ENCODE data around the gene TM9SF2.
A peak's percentile ranks its signal among the peaks of the same experiment; 100 is the strongest.

Gene TM9SF2

DNA sequence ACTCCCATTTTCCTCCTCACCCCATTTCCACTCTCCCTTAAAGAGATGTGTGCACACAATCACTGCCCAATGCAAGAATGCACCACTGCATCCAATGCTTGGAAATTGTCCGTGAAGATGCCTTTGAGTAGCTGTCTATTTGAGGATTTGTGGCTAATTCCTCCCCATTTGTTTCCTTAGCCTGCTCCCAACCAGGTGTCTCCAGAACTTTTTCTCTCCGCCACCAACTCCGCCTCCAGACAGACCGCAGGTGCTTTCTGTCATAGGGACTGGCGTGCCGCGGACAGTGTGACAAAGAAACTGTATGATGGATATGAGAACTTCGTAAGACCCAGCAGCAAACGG lies 461 bp upstream of the TM9SF2 start:
- TF ChIP-seq, protein P1, sequence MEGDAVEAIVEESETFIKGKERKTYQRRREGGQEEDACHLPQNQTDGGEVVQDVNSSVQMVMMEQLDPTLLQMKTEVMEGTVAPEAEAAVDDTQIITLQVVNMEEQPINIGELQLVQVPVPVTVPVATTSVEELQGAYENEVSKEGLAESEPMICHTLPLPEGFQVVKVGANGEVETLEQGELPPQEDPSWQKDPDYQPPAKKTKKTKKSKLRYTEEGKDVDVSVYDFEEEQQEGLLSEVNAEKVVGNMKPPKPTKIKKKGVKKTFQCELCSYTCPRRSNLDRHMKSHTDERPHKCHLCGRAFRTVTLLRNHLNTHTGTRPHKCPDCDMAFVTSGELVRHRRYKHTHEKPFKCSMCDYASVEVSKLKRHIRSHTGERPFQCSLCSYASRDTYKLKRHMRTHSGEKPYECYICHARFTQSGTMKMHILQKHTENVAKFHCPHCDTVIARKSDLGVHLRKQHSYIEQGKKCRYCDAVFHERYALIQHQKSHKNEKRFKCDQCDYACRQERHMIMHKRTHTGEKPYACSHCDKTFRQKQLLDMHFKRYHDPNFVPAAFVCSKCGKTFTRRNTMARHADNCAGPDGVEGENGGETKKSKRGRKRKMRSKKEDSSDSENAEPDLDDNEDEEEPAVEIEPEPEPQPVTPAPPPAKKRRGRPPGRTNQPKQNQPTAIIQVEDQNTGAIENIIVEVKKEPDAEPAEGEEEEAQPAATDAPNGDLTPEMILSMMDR (IDR thresholded peaks at IDR 0.05; ENCODE audit: insufficient read depth, low read length), result no peak
- TF ChIP-seq SPI1 (IDR thresholded peaks at IDR 0.05; ENCODE audit: borderline replicate concordance, low read depth) (no peak), POLR2AphosphoS5 (IDR thresholded peaks at IDR 0.05; ENCODE audit: low read depth) (no peak), GABPA (IDR thresholded peaks at IDR 0.05; ENCODE audit: low read depth) (no peak)
- TF ChIP-seq, protein P2, sequence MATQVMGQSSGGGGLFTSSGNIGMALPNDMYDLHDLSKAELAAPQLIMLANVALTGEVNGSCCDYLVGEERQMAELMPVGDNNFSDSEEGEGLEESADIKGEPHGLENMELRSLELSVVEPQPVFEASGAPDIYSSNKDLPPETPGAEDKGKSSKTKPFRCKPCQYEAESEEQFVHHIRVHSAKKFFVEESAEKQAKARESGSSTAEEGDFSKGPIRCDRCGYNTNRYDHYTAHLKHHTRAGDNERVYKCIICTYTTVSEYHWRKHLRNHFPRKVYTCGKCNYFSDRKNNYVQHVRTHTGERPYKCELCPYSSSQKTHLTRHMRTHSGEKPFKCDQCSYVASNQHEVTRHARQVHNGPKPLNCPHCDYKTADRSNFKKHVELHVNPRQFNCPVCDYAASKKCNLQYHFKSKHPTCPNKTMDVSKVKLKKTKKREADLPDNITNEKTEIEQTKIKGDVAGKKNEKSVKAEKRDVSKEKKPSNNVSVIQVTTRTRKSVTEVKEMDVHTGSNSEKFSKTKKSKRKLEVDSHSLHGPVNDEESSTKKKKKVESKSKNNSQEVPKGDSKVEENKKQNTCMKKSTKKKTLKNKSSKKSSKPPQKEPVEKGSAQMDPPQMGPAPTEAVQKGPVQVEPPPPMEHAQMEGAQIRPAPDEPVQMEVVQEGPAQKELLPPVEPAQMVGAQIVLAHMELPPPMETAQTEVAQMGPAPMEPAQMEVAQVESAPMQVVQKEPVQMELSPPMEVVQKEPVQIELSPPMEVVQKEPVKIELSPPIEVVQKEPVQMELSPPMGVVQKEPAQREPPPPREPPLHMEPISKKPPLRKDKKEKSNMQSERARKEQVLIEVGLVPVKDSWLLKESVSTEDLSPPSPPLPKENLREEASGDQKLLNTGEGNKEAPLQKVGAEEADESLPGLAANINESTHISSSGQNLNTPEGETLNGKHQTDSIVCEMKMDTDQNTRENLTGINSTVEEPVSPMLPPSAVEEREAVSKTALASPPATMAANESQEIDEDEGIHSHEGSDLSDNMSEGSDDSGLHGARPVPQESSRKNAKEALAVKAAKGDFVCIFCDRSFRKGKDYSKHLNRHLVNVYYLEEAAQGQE (IDR thresholded peaks at IDR 0.05; ENCODE audit: insufficient replicate concordance, low read depth), result no peak
- DNase-seq (ENCODE audit: low read depth in 1 of 2, low spot score in 1 of 2), result no peak
- peak overlapping the region; percentile 93 for H3K27ac ChIP-seq (replicated peaks)
- H3K27me3 ChIP-seq (ENCODE audit: insufficient read depth, poor library complexity, severe bottlenecking), result no peaks in the 10 kb centered on the region
- peak overlapping the region; percentile 96 for H3K4me3 ChIP-seq (replicated peaks; ENCODE audit: insufficient read depth, low read length)

DNA sequence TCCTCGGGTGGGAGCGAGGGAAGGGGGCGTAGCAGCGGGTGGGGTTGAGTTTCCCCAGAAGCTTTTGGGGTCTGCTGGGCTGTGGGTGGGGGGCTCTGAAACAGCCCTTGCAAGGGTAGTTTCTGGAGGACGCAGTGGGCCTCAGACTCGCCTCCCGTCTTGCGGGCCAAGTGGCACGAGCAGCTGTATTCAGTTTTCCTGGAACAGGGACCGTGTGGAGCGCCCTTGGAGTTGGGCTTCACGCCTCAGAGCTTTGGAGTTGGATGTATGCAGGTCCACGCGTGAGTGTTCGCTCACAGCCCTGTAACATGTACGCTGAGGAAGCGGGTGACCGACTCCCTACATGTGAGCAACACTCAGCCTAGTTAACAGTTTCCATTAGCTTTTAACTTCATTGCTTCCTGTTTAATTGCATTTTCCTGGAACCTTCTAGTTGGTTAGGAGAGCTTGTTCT lies 603 bp downstream of the TM9SF2 start:
- Histone ChIP-seq H3K4me3 (replicated peaks; ENCODE audit: insufficient read depth, low read length) (peak overlapping the region; percentile 96), H3K27me3 (ENCODE audit: insufficient read depth, poor library complexity, severe bottlenecking) (no peaks in the 10 kb centered on the region), H3K27ac (replicated peaks) (peak overlapping the region; percentile 93)
- DNase-seq (ENCODE audit: low read depth in 1 of 2, low spot score in 1 of 2), result peak in 1 of 2 experiments; percentile 45
- TF ChIP-seq GABPA (IDR thresholded peaks at IDR 0.05; ENCODE audit: low read depth) (no peak), POLR2AphosphoS5 (IDR thresholded peaks at IDR 0.05; ENCODE audit: low read depth) (no peak)

DNA sequence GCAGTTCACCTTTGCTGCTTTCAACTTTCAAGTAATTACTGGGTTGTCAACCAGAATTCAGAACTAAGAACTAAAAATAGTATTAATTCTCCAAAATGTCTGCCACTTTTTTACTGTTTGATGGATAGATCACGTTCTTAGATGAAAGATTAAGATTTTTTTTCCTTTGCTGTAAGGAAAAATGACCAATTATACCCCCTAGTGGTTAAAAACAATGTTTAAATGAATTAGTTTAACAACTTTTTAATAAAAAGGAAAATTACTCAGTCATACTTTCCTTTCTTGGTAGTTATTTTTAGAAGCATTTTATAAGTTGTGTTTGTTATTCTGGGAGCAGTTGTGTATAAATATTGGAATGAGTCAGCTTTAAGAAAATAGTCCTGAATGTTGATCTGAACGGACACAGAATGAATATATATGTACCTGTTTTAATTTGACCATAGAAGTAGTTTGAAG lies 4.6 kb downstream of the TM9SF2 start:
- H3K4me3 ChIP-seq (replicated peaks; ENCODE audit: insufficient read depth, low read length), result no peak overlapping the region
- H3K27me3 ChIP-seq (ENCODE audit: insufficient read depth, poor library complexity, severe bottlenecking), result no peaks in the 10 kb centered on the region
- TF ChIP-seq POLR2AphosphoS5 (IDR thresholded peaks at IDR 0.05; ENCODE audit: low read depth) (no peak), SPI1 (IDR thresholded peaks at IDR 0.05; ENCODE audit: borderline replicate concordance, low read depth) (no peak), GABPA (IDR thresholded peaks at IDR 0.05; ENCODE audit: low read depth) (no peak)
- TF ChIP-seq, protein P1 (IDR thresholded peaks at IDR 0.05; ENCODE audit: insufficient read depth, low read length), result no peak
- TF ChIP-seq, protein P2 (IDR thresholded peaks at IDR 0.05; ENCODE audit: insufficient replicate concordance, low read depth), result no peak
- no peak for DNase-seq (ENCODE audit: low read depth in 1 of 2, low spot score in 1 of 2)
- no peak overlapping the region; the same call in none of the 2 replicates for H3K27ac ChIP-seq (replicated peaks)

DNA sequence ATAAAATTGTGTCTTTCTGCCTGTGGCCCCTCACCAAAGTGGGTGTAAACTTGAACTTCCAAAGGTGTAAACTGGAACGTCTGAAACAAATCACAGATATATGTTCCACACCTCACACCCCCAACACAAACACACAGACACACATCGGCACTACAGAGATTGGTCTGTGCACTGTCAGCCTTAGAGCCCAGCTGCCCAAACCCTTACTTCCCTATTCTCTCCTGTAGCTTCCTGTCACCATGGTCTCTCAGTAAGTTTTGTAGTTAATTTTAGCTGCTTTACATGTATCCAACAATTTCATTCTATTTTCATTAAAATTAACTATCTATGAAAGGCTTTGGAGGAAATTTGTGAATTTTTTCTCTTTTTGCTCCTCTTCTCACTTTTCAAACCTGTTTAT lies 5.4 kb downstream of the TM9SF2 start:
- H3K27me3 ChIP-seq (ENCODE audit: insufficient read depth, poor library complexity, severe bottlenecking), result no peaks in the 10 kb centered on the region
- H3K4me3 ChIP-seq (replicated peaks; ENCODE audit: insufficient read depth, low read length), result no peak overlapping the region
- DNase-seq (ENCODE audit: low read depth in 1 of 2, low spot score in 1 of 2), result peak in 1 of 2 experiments; percentile 84
- peak overlapping the region; percentile 59 for H3K27ac ChIP-seq (replicated peaks)
- no peak for TF ChIP-seq POLR2AphosphoS5 (IDR thresholded peaks at IDR 0.05; ENCODE audit: low read depth)
- no peak for TF ChIP-seq GABPA (IDR thresholded peaks at IDR 0.05; ENCODE audit: low read depth)
- peak; percentile 50; the same call in 1 of the 2 replicates for TF ChIP-seq SPI1 (IDR thresholded peaks at IDR 0.05; ENCODE audit: borderline replicate concordance, low read depth)
- TF ChIP-seq, protein P2 (IDR thresholded peaks at IDR 0.05; ENCODE audit: insufficient replicate concordance, low read depth), result no peak
- TF ChIP-seq, protein P1 (IDR thresholded peaks at IDR 0.05; ENCODE audit: insufficient read depth, low read length), result no peak

All from HL-60 (cell line).